ACHN (cell line): ENCODE data around the gene RPEL1.
"Not testable (repeated sequence)": the region's sequence is repeated elsewhere in the genome, so short reads cannot be mapped to it uniquely, and the experiment has no call there.

Experiments
- DNase-seq: peaks from one replicate; pipeline ENCODE4 v3.0.0-alpha.2; 2015
- in situ Hi-C: cut with HindIII; loops from 2 replicates; pipeline ENCODE4 v1.10.0; 2017; ENCODE audit warnings: low sequenced_read_pairs, low pct_ligation_motif_present, low pct_unique_long_range_greater_than_20kb

Gene RPEL1

GRCh38 chr10:103231047-103231551 lies 14.6 kb upstream of the RPEL1 start:
- peak; percentile 98 for DNase-seq
- in situ Hi-C loops: no loop called here

- no peak for DNase-seq
- in situ Hi-C loops: no loop called here
Observed at GRCh38 chr10:103232131-103232673, 13.5 kb upstream of the RPEL1 start.

- in situ Hi-C loops: no loop called here
- peak; percentile 37 for DNase-seq
Observed at GRCh38 chr10:103232772-103233488, 12.8 kb upstream of the RPEL1 start.

- DNase-seq: no peak
- in situ Hi-C loops: no loop called here
Observed at GRCh38 chr10:103235775-103236174, 9.9 kb upstream of the RPEL1 start.

GRCh38 chr10:103238506-103239252 lies 7.0 kb upstream of the RPEL1 start:
- peak; percentile 30 for DNase-seq
- in situ Hi-C loops: no loop called here

GRCh38 chr10:103241262-103242011 lies 4.2 kb upstream of the RPEL1 start:
- peak; percentile 88 for DNase-seq
- in situ Hi-C loops: no loop called here

GRCh38 chr10:103244666-103245271 lies 918 bp upstream of the RPEL1 start:
- peak; percentile 87 for DNase-seq
- in situ Hi-C loops: no loop called here

- in situ Hi-C loops: no loop called here
- DNase-seq: no peak
Observed at GRCh38 chr10:103246324-103246723, 637 bp downstream of the RPEL1 start.

- DNase-seq: no peak
- in situ Hi-C loops: no loop called here
Observed at GRCh38 chr10:103254113-103254512, 8.4 kb downstream of the RPEL1 start.

- DNase-seq: peak; percentile 40
- in situ Hi-C loops: no loop called here
Observed at GRCh38 chr10:103254538-103255325, 9.0 kb downstream of the RPEL1 start.

- in situ Hi-C loops: no loop called here
Observed at GRCh38 chr10:103256613-103257012, 10.9 kb downstream of the RPEL1 start.

GRCh38 chr10:103257812-103258211 lies 12.1 kb downstream of the RPEL1 start:
- DNase-seq: no peak
- in situ Hi-C loops: no loop called here

More at GRCh38 chr10:103256613-103257012, 10.9 kb downstream of the RPEL1 start:
- no peak for DNase-seq

- in situ Hi-C loops, DNase-seq: not testable (repeated sequence)
Observed at GRCh38 chr10:103258928-103259327, 13.2 kb downstream of the RPEL1 start.

GRCh38 chr10:103259989-103260388 lies 14.3 kb downstream of the RPEL1 start:
- in situ Hi-C loops: no loop called here
- DNase-seq: no peak

- in situ Hi-C loops: no loop called here
- no peak for DNase-seq
Observed at GRCh38 chr10:103262229-103262628, 16.5 kb downstream of the RPEL1 start.

- in situ Hi-C loops: no loop called here
- DNase-seq: peak; percentile 72
Observed at GRCh38 chr10:103265717-103266329, 20.1 kb downstream of the RPEL1 start.

GRCh38 chr10:103273041-103273441 lies 27.4 kb downstream of the RPEL1 start:
- in situ Hi-C loops: no loop called here
- DNase-seq: peak; percentile 97
